ENCODE data around the gene ZMIZ1. TPM values are rescaled to one million over a fixed set of nuclear protein-coding genes. Genes with fewer than 3 reads are reported as not detected.

ZMIZ1 gene
- total RNA-seq, 1 experiment from 2014 or later: 22.4 TPM

DNA sequence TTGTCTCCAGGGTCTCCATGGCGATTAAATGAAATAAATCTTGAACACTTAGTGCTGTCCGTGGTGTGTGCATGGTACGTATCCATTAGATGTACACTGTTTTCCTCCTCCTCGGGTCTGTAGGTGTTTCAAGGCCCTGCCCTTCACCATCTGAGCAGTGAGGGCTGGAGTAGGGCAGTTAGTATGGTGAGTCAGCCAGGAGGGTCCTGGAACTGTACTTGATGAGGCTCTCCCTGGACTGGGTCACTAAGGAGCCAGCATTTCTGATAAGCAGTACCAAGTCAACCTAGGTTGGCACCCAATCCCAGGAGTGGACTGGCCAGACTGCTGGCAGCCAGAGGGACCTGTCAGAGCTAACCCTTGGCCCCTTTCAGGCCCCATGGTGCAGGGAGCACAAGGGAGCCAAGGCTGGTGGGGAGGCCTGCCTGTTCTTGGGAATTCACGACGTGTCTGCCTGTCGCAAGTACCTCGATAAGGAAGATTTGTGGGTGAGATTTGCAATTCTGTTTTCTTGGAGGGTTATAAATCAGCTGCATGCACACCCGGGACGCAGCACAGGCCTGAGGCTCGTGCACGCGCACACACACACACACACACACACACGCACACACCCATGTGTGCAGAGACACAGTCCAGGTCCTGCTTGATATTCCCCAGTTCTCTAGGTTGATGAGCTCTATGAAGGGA is 114.2 kb downstream of the ZMIZ1 start:
- Histone ChIP-seq H3K36me3 (peaks cover 81% of the 10 kb centered on the region), H3K9me3 (no peaks in the 10 kb centered on the region), H3K4me3 (no peak overlapping the region), H3K27me3 (no peaks in the 10 kb centered on the region)
- DNase-seq: peak; percentile 58

DNA sequence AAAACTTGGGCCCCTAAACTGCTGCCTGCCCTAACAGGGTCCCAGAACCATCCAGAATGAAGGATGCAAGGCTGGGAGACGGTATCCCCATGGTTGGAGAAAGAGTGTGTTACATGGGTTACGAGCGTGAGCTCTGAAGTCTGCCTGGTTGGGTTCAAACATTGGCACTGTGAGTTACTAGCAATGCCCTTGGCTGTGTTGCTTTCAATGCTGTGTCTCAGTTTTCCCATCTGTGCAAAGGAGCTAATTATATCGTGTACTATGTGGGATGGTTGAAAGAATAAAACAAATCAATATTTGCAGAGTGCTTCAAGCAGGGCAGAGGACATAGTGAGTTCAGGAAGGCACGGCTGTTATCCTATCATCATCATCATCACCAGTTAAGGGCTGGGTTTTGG is 114.7 kb downstream of the ZMIZ1 start:
- Histone ChIP-seq H3K27me3 (no peaks in the 10 kb centered on the region), H3K36me3 (peaks cover 80% of the 10 kb centered on the region), H3K4me3 (no peak overlapping the region), H3K9me3 (no peaks in the 10 kb centered on the region)
- DNase-seq: no peak

DNA sequence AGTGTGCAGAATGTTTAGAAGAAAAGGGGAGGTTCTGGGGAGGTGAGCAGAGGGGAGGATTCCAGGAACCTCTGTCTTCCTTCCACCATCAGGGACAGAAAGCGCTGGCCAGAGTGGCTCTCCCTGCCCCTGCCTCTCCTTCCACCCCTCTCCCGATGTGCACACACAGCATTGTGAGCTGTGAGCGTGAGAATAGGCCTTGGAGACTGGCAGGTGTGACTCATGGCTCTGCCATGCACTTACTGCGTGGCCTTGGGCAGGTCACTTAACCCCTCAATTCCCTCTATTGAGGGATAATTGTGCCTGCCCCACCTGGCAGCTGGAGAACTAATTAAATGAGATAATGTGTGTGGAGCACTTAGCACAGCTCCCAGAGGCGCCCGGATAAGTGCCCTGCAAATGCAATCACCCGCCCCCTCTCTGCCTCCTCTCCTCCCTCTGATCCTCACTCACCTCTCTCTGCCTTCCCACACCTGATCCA is 115.4 kb downstream of the ZMIZ1 start:
- Histone ChIP-seq H3K27me3 (no peaks in the 10 kb centered on the region), H3K9me3 (no peaks in the 10 kb centered on the region), H3K4me3 (no peak overlapping the region), H3K36me3 (peaks cover 85% of the 10 kb centered on the region)
- peak; percentile 85 for DNase-seq

DNA sequence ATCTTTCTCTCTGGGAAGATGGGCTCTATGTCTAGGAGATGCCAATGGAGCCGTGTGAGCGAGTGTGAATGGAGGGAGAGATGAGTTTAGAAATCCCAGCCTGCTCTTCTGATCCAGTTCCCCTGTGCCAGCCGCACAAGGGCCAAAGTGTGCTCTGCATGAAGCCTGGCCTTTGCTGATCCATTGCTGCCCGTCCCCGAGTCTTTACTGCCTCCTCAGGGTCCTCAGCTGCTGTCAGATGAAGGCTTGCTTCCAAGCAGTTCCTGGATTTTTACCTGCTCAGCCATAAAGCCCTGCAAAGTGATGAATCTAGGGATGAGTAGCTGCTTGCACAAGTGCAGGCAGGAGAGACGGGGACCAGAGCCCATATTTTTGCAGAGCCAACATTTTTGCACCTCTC is 115.9 kb downstream of the ZMIZ1 start:
- peaks cover 85% of the 10 kb centered on the region for H3K36me3 ChIP-seq
- no peak overlapping the region for H3K4me3 ChIP-seq
- no peaks in the 10 kb centered on the region for H3K27me3 ChIP-seq
- H3K9me3 ChIP-seq: no peaks in the 10 kb centered on the region
- DNase-seq: no peak

DNA sequence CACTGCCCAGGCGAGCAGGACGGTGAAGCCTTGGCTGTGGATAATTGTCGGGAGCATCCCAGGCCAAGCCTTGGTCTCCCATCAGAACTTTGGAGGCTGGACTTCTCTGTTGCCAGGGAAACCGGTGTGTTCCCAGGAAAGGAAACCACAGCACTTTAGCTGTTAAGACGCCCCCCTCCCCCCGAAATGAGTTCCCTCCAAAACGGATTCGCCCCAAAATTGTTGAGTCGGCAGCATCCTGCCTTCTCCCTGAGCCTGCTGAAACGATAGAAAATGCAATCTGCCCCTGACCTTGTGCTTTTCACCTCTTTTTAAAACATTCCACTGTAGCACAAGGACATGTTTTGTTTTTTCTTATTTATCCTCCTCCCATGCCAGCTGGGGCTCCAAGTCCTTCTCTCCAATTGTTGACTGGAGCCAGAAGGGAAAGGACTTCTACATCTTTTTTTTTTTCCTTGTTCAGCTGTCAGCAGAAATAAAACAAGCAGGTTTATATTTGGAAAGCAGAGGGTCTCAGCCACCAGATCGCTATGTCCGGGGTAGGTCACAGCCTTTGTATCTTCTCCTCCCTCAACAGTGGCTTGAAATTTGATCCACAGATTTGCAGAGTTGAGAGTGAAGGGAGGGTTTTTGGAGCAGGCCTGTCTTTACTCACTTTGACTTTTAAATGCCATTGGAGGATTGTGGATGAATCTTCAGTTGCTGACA is 116.5 kb downstream of the ZMIZ1 start:
- no peak for DNase-seq
- Histone ChIP-seq H3K4me3 (no peak overlapping the region), H3K36me3 (peaks cover 85% of the 10 kb centered on the region), H3K9me3 (no peaks in the 10 kb centered on the region), H3K27me3 (no peaks in the 10 kb centered on the region)

DNA sequence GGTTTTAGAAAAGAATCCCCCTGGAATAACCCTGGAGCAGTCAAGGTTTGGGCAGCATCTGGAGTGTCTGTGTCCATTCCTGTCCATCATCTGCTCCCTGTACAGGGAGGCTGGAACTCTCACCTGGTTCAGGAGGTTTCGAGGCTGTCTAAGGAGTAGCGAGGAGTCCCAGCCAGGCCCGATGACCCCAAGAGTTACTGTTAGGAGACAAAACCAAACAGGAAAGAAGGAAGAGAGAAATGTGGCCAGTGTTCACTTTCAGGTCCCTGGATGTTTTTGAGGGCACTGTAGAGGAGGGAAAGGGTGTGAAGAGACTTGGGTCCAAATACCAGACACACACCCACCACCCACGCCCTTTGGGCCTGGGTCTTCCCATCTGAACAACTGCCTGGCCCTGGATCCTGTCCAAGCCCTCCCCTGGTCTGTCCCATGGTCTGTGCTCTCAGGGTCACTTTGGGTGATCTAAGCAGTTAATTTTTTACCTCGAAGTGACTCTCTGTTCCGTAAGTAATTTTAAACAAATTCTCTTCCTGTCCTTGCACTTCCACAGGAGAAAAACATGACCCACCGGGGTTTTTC is 117.1 kb downstream of the ZMIZ1 start:
- DNase-seq: no peak
- H3K27me3 ChIP-seq: no peaks in the 10 kb centered on the region
- no peak overlapping the region for H3K4me3 ChIP-seq
- peaks cover 87% of the 10 kb centered on the region for H3K36me3 ChIP-seq
- H3K9me3 ChIP-seq: no peaks in the 10 kb centered on the region

DNA sequence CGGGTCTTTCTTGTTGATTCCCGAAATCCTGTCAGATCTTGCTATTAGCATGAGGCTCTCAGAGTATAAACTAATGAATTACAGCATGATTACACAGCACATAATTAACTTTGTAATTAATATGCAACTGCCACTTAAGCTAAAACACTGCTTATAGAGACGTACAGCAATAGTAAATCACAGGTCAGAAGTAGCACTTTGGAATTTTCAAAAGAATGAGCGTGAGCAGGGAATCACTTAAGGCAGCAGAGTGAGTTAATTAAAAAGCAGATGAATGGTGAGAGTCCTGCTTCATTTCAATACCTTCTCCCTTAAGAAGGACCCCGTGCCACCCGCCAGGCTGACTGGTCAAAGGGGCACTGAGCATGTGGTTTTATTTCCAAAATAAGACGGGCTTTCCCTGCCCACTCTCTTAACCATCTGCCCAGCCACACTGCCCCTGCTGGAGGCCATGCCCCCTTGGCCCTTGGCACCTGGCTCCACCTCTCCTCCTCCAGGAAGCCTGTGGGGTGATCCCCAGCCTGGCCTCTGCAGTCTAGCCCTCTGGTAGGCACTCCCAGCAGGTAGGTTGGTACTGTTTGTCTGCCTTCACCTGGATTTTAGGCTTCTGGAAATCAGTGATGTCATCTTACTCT is 117.8 kb downstream of the ZMIZ1 start:
- H3K36me3 ChIP-seq: peaks cover 91% of the 10 kb centered on the region
- H3K27me3 ChIP-seq: no peaks in the 10 kb centered on the region
- H3K9me3 ChIP-seq: 0 out of 2 replicates have a peak, but pooled peaks cover 2% of the 10 kb centered on the region
- no peak overlapping the region for H3K4me3 ChIP-seq
- no peak for DNase-seq

DNA sequence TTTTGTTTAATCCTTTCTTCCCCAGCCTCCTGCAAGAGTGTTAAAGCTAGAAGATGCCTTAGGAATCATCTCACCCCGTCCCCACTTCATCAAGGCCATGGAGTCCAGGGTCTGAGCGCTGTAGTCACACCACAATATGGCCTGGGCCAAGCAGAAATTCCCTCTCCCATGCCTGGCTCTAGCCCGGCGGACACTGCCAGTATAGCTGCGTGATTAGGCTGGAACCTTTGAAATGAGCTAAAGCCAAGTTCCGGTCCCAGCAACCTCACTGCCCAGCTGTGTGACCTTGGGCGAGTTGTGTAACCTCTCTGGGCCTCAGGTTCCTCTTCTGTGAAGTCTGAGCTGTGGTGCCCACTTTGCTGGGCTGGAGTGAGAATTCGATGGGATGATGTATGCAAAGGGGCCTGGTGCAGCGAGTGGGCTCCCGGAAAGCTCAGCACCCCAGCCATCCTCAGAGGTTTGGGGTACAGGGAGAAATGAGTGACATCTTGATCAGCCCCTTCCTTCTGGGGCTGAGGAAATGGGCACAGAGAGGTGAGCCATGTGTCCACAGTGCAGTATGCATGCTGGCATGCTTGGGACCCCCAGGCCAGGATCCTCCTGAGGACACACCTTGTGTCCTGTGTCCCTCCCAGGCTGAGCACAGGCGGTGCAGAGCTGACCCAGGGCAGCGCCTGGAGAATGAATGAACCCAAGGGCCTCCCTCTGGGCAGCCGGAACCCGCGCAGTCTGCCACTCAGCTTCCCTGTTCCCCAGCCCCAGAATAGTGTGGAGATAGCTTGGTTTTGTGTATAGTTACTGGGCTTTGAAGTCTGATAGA is 118.6 kb downstream of the ZMIZ1 start:
- H3K27me3 ChIP-seq: no peaks in the 10 kb centered on the region
- H3K9me3 ChIP-seq: 0 out of 2 replicates have a peak, but pooled peaks cover 2% of the 10 kb centered on the region
- no peak overlapping the region for H3K4me3 ChIP-seq
- no peak for DNase-seq
- H3K36me3 ChIP-seq: peaks cover 85% of the 10 kb centered on the region

DNA sequence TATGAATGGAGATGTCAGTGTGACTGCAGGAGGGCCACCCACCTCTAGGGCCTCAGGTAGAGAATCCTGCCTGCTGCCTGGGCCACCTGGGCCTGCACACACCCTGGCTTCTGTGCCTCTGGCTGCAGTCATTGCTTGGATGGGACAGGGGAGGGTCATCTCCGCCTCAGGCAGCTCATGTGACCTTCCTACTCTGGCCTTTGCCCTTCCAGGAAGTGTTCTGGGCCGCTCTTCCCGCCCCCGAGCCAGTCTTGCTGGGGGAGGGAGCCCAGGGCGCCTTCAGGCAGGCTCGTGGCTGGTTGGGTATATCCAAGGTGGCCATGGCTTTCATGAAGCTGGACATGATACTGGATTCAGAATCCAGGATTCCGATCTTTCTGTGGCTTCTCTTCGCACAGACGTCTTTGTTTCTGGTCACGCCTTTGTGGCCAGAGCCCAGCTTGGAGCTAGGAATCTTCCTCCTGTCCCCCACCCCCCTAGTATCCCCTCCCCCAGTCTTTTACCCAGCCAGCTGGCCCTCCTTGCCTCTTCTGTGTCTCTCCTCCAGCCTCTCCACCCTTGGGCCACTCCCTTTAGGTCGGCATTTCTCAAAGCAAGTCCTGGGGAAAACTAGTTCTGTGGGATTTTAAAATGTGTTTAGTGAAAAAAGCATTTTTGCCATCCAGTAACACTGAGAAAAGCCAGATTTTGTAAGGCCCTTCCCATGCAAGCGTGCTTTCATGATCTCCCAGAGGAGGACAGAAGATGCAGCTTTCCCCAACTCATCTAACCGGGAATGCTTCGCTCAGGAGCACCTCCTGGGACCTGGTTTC is 119.6 kb downstream of the ZMIZ1 start:
- H3K4me3 ChIP-seq: no peak overlapping the region
- H3K9me3 ChIP-seq: 0 out of 2 replicates have a peak, but pooled peaks cover 2% of the 10 kb centered on the region
- DNase-seq: no peak
- no peaks in the 10 kb centered on the region for H3K27me3 ChIP-seq
- peaks cover 82% of the 10 kb centered on the region for H3K36me3 ChIP-seq

DNA sequence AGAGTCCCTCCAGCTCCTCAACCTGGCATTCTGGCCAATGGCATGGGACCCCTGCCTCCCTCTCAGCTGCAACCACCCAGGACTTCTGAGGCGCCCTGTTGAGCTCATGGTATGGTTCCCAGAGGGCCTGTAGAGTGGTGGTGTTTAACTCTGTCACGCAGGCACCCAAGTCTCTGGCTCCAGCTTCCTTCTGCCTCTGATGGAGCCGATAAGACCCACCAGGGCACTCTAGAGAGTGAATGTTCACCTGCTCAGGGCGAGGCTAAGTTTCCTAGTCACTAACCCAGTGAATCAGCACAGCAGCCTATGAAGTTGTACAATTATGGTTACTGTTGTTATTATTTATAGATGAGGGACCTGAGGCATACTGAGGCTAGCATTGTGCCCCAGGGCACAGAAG is 120.4 kb downstream of the ZMIZ1 start:
- H3K27me3 ChIP-seq: no peaks in the 10 kb centered on the region
- H3K4me3 ChIP-seq: no peak overlapping the region
- 0 out of 2 replicates have a peak, but pooled peaks cover 2% of the 10 kb centered on the region for H3K9me3 ChIP-seq
- DNase-seq: no peak
- H3K36me3 ChIP-seq: peaks cover 82% of the 10 kb centered on the region

DNA sequence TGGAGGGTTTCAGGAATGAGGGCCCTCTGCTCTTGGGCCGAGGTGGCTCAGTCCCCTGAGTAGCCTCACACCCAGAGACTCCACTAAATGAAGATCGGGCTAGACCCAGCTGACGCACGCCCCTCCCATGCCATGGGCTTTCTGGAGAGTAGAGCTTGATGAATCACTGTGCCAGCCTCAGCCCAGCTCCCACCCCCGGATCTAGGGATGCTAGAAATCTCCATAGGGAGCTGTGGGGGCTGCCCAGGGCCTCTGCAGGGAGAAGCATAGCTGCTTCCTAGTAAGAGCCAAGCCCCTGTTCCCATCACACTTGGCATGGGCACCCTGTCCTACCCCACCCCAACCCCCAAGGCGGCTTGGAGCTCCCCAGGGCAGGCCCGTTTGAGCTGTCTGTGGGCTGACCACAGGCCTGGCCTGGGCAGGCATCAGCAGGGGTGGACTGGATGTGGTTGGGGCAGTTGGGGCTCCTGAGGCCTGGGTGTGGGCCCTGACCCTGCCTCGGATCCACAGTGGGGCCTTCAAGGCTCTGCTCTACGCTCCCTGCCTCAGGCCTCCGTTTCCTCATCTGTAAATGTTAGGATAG is 121.2 kb downstream of the ZMIZ1 start:
- DNase-seq: peak; percentile 75
- Histone ChIP-seq H3K27me3 (no peaks in the 10 kb centered on the region), H3K4me3 (no peak overlapping the region), H3K9me3 (0 out of 2 replicates have a peak, but pooled peaks cover 2% of the 10 kb centered on the region), H3K36me3 (peaks cover 83% of the 10 kb centered on the region)

DNA sequence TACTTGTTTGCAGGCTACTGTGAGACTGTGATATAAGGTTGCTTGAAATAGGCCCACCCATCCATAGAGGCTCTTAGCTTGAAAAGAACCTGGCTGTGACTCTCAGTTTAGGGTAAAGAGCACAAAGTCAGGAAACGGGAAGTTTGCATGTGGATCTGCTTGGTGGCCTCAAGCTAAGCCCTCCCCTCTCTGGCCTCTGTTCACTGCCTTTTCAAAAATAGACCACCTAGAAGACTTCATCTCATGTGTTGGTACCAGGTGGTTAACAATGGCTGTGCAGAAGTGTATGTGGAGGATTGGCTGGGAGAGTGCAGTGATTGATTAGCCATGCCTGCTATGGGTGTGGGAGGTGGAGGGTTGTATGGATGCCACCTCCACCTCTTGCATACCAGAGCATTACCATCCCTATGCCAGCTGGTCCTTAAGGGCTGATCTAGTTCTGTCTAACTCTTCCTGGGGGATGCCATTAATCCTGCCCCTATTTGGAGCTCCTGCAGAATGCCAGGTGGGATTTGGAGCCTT is 122.0 kb downstream of the ZMIZ1 start:
- Histone ChIP-seq H3K27me3 (no peaks in the 10 kb centered on the region), H3K36me3 (peaks cover 83% of the 10 kb centered on the region), H3K9me3 (0 out of 2 replicates have a peak, but pooled peaks cover 2% of the 10 kb centered on the region), H3K4me3 (no peak overlapping the region)
- no peak for DNase-seq

DNA sequence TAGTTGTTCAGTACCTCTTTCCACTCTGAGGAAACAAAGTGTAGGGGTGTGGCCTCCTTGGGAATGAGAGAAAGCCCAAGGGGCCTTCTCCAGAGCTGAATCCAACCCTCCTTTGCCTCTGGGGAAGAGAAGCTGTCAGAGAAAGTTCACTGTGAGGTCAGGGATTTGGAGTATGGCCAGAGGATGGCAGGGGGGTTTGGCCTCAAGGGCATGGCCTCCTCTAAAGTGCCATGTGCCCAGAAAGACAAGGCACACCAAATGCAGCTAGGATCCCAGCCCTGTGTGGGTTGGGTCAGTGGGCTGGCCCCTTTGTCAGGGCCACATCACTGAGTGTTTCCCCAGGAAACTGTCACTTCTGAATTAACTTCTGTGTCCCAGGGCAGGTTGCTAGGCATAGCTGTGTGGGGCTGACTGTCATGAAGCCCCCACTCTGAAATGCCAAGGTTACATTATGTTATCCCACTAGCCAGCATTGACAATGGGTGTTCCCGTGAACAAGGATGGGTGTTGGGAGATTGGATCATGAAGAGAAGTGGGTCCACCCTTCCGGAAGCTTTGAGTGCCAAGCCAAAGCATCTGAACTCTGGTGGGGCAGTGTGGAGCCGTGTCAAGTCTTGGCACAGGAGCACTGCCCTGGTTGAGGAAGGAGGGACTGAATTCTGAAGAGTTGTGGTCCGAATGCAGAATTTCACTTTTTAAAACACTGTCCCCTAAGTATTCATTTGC is 123.3 kb downstream of the ZMIZ1 start:
- Histone ChIP-seq H3K36me3 (peaks cover 83% of the 10 kb centered on the region), H3K4me3 (no peak overlapping the region), H3K27me3 (no peaks in the 10 kb centered on the region), H3K9me3 (0 out of 2 replicates have a peak, but pooled peaks cover 2% of the 10 kb centered on the region)
- peak; percentile 75 for DNase-seq

DNA sequence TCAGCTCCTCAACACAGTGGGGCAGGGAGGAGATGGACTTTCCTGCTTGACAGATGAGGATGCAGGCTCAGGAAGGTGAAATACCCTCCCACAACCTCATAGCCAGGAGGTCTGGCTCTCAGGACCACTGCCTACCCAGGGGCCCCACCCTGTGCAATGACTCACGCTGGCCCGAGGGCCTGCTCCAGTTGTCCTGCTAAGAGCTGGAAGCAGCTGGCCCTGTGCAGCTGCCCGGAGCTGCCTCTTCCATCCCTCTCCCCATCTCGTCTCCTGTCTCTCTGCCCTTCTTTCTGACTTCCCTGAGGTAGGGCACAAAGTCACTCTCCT is 123.9 kb downstream of the ZMIZ1 start:
- no peak overlapping the region for H3K4me3 ChIP-seq
- peaks cover 83% of the 10 kb centered on the region for H3K36me3 ChIP-seq
- H3K27me3 ChIP-seq: no peaks in the 10 kb centered on the region

More for the DNA sequence above, 123.9 kb downstream of the ZMIZ1 start:
- peak; percentile 92 for DNase-seq
- 0 out of 2 replicates have a peak, but pooled peaks cover 2% of the 10 kb centered on the region for H3K9me3 ChIP-seq
